HG02798 (cell line): ENCODE measurements around the gene ERC2.

Experiments used
- ATAC-seq: cut with Tn5 transposase; IDR thresholded peaks from one replicate; pipeline ENCODE4 v1.9.1; 2021; ENCODE audit warnings: mild to moderate bottlenecking; ENCODE audit not compliant: unreplicated experiment, poor library complexity

The ERC2 gene

DNA sequence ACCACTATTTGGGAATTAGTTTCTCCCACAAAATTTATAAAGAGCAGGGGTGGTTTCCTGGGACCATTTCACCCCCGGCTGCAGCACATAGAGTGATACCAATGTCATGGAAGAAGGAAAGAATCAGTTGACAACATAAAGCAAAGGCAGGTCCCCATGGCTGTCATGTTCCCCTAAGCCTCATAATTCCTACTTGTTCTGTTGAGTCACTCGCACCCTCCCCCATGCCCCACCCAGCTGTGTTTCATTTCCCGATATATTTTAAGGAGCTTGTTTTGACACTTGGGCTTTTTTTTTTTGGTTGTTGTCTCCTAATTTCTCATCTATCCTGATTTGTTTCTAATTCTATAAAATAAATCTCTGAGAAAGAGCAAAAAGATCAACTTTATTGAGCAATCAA, 24.9 kb downstream of the ERC2 start:
- no peak for ATAC-seq

DNA sequence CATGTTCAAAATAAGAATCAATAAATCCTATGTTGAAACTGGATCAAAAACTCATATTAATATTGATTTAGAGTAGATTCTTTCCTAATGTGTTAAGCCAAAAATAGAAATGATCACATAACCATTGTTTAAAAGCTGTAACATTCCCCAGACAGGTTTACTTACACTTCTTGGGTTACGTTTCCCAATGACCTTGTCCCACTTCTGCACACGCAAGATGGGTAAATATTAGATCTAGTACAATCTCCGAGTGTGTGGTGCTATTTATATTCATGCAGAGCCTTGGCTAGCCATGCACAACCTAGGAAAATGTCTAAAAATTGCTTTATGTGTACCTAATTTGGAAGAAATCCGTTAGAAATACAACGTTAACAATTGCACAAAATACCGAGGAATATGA, 39.6 kb downstream of the ERC2 start:
- no peak for ATAC-seq

DNA sequence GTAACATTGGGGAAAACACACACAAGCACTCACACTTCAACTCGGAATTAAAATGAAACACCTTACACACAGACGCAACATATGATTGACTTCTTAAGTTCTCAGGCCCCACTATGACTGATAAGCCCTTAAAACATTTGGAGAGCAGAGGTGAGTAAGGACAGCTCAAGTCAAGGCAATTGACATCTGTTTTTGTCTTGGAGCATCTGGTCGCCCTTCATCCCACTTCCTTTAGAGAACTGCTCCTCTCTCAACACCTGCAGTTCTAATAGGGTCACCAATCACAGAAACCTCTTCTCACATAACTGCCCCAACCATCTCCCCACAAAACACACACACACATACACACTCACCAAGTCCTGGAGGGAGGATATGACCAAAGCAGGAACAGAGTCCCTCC, 43.4 kb downstream of the ERC2 start:
- no peak for ATAC-seq

DNA sequence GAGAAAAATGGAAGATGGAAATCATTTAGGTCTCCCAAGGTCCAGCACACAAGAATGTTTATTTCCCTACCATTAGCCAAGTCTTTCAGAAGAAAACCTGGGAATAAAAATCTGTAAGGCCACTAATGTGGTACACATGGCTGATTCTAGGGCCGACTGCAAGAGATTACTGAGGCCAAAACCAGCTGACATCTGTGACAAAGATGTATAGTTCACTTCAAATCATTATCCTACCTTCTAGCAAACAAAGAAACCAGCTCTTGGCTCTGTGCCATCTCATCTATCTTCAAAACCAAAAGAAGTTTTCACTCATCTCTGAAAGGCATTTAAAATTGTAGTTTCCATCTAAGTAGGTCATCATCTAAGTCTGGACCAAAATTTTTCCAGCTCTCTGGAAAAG, 43.9 kb downstream of the ERC2 start:
- no peak for ATAC-seq

DNA sequence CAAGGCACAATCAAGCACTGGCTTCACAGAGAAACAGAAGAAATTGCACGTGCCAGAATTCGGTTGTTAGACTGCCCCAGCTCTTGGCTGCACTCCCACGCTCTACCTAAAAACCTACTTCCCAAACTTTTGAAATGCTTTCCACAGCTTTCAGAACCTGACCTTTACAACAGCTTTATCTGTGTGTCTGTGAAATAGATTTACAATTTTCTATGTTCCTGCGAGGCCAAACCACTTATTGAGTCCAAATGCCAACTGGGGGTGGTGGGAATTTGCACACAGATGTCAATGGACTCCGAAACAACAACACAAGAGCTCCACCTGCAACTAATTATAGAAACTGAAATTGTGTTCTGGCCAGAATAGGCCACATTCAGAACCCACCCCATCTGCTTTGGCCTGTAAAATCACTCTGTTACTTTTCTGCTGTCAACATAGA, 44.6 kb downstream of the ERC2 start:
- ATAC-seq = no peak

DNA sequence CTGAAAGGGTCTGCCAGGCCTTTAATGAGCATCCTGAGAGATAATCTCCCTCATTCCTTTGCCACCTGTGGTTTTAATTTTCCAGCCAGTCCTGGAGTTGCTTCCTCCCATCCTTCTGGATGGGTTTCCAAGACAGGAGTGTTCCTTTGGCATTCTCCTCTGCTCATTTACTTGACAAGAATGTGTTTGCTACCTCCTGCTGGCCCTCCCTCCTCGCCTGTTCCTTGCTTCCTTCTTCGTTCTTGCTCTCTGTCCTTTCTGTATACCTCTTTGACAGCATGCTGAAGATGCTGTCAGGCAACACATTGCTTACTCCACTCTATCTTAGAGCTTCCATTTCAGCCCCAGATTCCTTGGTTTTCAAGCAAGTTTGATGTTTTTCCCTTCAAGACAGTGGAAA, 46.0 kb downstream of the ERC2 start:
- no peak for ATAC-seq

DNA sequence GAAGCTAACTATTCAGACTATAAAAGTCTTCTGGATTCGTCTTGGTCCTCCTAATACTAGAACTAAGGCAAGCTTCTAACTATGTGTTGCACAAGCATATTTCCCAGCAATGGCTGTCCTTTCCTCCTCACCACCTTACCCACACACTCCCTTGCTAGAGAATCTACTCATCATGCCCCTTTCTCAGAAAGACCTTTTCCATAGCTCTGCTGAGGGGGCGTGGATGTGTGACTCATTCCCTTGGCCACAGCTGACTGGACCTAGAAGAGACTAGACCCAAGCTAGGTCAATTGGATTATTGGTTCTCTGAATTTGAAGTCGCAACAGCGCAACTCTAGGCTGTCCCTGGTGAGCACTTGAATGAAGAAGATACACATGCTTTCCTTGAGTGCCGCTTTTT, 47.1 kb downstream of the ERC2 start:
- ATAC-seq = no peak

DNA sequence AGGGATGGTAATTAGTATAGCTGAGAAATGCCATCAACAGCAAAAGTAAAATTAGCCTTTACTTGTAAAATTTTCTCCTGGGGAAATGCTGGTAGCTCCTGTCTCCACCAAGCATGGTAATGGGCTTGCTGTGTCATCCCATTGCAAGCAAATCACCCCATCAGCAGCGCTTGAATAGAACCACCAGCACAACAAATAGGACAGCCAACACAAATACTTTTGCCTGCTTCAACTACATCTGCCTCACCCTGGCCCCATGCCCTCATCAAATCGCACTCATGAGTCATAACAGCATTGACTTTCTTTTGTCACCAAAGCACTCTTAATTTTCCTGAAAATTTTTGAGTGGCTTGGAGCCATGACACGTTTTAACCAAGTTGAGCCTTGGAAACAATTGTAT, 52.6 kb downstream of the ERC2 start:
- no peak for ATAC-seq

DNA sequence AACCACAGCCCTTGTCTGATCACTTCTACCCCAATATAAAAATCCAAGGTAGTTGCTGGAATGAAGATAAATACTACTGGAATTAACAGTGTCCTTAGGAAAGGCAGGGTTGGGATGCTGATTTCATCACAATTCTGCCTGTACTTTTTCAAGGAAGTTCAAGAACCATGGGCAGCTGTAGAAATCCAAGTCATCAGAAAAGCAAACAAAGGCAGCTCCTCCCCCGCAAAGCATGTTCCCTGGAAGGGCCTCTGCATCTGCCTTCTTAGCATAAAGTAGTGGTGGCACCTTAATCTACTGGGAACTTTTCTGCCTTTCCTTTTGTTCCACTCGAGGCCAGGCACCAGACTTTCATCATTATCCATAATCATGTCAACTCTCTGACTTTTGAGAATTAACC, 54.4 kb downstream of the ERC2 start:
- ATAC-seq = no peak

DNA sequence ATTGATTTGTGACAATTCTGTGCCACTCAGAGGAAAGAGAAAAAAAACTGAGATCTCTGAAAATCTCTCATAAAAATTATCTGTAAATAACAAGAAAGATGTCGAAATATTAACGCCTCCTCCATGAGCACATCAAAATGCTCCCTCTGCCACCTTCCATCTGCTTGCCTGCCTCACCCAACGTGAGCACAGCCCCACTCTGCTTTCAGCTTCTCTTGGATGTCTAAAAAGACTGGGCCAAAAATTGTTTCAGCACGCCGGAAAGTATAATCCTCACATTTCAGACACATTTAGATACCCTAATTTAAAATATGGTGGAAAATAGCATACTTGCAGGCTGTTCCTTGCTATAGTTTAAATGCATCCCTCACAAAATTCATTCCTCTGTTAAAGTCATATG, 57.1 kb downstream of the ERC2 start:
- no peak for ATAC-seq

DNA sequence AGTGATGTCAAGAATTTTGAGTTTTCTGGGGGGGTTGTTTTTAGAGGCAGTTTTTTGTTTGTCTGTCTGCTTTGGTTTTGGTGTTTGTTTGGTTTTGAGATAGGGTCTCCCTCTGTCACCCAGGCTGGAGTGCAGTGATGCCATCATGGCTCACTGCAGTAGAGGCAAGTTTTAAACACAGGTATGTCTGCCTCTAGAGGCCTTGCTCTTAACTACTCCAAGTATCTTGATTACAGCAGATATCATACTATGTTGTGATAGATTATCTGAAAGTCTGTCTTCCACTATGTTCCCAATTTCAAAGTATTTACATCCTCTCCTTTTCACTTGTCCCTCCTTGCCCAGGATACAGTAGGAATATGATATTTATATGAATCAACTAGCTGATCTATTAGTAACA, 57.7 kb downstream of the ERC2 start:
- no peak for ATAC-seq

DNA sequence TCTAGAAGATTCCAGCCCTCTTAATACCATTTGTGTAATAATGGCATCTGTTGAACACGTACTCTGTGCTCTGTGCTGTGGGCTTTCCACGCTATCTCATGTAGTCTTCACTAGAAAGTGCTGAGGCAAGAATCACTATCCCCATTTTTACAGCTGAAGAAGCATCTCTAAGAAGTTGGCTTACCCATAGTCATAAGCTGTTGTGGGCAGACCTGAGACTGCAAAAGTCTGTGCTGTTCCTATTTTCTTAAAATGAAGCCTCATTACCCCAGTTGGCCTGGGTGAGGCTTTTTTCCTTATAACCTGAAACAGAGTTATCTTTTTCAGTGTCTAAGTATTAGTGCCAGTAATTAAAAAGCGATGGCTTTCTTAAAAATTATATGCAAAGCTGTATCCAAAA, 58.5 kb downstream of the ERC2 start:
- no peak for ATAC-seq

DNA sequence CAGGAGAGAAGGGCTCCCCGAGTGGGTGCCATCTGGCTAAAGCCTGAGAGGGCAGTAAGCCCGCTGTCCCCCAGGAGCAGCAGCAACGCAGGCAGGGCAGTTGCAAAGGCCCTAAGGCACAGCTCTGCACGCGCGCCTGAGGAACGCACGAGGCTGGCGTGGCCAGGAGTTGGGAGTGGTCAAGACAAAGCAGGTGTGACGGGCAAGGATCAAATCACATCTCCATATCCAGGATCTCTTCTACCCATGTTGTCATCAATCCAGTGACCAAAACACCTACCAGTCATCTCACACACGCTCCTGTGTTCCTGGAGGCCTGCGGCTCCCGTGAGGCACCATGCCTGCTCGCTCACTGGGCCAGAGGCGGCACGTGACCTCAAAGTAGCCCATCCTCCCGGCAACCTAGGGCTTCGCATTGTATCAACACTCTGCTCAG, 59.5 kb downstream of the ERC2 start:
- ATAC-seq = no peak

DNA sequence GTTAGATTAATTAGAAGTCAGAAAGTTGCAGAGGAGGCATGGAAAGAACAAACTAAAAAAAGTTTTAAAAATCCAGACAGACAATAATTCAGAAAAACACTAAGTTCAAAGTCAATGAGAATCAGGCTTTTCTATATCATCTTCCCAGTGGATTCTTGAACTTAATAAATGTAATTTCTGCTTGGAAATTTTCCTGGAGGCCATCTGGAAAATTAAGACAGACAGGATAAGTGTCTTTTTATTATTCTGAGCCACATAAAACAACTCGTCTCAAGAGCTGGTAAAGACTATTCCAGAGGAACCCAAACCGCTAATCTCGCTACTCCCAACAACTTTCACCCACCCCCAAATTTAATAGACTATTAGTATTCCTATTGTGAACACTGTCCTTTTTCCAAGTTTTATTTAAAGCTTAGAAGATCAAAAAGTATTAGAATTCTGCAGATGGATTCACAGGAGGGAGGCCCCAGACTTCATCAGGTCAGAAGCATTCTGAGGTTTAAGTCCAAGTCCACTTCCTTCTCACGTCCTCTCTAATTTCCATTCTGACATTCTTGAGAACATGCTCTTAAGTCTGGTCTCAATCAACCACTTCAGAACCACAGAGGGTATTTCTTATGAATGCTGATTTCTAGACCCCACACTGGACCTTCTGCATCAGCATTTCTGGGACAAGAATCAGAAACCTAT, 61.3 kb downstream of the ERC2 start:
- ATAC-seq = no peak

DNA sequence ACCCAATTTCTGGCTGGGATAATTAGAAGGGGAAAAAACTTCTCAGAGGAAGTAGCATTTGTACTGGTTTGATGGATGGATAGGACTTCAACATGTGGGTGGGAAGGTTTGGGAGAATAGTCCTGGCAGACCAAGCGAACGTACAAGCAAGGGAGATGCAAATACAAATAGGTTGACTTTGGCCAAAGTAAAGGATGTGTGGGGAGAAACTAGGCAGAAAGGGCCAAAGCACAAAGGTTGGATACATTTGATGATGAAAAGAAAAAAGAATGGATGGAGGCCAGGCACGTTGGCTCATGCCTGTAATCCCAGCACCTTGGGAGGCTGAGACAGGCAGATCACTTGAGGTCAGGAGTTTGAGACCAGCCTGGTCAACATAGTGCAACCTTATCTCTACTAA, 63.4 kb downstream of the ERC2 start:
- no peak for ATAC-seq

DNA sequence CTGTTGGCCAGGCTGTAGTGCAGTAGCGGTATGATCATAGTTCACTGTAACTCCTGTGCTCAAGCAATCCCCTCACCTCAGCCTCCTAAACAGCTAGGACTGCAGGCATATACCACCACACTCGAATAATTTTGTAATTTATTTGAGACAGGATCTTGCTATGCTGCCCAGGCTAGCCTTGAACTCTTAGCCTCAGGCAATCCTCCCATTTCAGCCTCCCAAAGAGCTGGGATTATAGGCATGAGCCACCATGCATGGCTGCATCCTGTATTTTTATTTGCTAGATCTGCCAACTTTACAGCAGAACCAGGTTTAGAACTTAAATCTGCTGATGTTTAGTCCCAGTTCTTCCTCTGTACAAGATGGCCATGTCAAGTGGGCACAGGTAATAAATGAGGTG, 69.6 kb downstream of the ERC2 start:
- no peak for ATAC-seq

DNA sequence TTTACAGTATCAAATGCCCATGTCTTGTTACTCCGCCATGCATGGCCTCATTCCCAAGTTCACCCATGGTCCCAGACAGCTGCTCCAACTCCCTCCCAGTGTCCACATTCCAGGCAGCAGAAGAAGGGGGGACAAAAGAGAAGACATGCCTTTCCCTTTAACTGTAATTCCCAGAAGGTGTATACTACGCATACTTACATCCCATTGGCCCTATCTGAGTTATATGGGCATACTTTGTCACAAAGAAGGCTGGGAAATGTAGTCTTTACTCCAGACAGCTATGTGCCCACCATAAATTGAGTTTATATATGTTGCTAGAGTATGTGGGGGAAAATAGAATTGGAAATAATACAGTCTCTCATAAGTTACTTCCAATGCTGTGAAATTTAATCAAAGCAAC, 70.5 kb downstream of the ERC2 start:
- ATAC-seq = no peak

DNA sequence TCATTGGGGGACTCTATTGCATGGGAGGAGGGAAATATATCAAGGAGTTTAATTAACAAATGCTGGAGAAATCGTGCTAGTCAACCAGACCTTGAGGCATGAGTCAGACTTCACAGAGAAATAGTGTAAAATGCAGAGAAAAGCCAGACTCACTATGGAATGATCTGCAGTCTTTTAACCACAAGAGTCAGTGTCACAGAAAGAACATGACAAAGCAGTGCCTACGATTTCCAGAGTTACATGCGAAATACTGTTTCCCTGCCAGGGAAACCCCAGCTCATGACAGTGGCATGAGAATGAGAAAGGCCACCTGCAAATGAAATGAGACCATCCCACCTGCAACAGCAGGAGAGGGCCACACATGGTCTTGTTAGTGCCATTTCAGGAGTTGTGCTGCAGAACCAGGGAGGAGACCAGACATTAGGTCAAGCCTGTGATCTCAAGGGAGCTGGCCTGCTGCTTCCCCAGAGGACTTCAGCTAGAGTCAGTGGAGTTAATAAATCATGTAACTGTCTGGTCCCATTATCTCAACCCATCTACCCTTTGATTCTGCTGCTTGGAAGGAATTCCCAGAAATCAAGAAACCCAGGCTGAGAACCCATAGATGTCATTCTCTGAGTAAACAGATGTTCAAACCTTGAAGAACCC, 79.0 kb downstream of the ERC2 start:
- no peak for ATAC-seq

DNA sequence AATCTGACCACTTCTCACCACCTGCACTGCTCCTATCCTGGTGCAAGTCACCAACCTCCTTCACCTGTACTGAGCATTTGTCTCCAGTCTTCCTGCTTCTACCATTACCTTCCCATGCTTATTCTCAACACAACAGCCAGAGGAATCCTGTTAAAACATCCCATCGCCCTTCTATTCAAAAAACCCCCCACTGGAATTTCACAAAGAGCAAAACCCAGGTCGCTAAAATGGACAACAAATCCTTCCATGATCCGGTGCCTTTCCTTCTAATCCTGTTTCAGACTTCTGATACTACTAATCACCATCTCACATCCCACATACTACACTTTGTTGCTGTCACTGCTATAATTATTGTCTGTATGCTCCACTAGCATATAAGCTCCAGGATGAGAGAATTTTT, 85.2 kb downstream of the ERC2 start:
- no peak for ATAC-seq

DNA sequence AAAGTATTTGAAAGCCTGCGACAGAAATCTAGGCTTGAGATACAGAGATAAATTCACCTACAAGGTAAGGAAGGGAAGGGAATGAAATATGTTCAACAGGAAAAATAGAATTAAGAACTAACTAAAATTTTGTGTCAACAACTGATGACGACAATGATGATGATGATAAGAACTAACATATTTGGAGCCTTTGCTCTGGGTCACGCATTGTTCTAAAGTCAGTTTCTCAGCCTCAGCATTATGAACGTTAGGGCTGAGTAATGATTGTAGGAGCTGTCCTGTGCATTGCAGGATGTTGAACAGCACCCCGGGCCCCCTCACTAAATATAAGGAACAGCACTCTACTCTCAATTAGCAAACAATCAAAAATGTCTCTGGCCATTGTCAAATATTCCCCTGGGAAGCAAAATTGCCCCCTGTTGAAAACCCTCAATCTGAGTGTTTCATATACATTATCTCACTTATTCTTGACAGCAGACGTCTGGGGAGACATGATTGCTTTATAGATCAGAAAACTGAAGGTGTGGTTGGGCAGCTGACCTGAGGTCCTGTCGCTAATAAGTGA, 88.5 kb downstream of the ERC2 start:
- no peak for ATAC-seq

DNA sequence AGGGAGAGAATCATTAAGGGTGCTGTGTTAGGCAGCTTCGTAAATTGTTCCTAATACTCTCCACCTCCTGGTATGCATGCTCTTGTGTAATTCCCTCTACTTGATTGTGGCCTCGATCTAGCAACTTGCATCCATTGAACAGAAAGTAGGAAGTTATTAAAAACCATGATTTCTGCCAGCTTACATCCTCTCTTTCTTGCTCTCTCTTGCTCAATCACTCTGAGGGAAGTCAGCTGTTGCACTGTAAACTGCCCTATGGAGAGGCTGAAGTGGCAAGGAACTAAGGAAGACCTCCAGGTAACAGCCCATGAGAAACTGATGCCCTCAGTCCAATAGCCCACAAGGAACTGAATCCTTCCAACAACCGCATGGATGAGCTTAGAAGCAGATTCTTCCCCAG, 92.6 kb downstream of the ERC2 start:
- ATAC-seq = no peak

DNA sequence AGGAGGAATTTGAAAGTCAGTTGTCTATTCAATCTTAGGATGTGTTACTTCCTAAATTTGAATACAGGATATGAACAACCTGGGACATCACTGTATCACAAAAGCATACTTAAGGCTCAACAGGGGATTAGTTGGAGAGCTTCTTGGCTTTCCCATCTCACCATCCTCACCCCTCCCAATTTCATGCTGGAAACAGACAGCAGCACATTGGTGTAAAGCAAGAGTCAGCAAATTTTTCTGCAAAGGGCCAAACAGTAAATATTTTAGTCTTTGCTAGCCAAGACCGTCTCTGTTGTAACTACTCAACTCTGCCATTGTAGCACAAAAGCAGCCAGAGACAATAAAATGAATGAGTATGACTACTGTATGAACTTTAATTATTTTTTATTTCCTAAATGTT, 94.9 kb downstream of the ERC2 start:
- no peak for ATAC-seq
